Measurements from ENCODE around the gene FBXL17.

DNA sequence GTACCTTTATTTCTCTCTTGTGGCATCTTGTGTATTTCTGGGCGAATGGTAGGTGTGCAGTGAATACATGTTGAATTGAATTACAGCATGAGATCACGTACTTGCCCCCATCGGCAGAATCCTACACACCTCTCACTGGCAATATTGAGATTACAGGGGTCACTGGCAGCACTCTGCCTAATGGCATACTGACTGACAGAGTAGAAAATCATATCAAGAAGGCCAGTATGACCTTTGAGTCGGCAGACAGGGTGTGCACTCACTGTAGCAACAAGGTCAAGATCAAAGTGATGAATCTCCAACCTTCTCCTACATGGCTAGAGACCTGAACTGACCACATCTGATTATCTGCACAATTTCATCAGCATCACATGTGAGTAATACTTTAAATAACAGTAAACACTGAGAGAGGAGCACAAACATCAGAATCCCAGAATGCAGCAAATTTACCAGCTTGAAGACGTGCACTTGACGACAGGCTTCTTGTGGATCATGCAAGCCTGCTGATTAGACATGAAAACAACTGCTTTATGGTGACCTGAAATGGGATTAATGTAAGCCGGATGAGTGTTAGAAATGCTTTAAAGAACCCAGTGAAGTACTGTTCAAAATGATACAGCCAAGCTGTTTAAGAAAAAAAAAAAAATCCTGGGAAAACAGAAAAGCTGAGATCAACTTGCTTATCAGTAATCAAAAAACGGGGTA is 444.1 kb downstream of the FBXL17 start:
- TF ChIP-seq CTCF (IDR thresholded peaks at IDR 0.05) = no peak
- TF ChIP-seq POLR2A (IDR thresholded peaks at IDR 0.05; ENCODE audit: low read depth) = no peak

Data from esophagus muscularis mucosa (tissue), 3 donors.